Esophagus mucosa (tissue), 1 donor: ENCODE measurements around the gene FXYD7. TPM values are rescaled to one million over a fixed set of nuclear protein-coding genes. Genes with fewer than 3 reads are reported as not detected.
A peak's percentile ranks its signal among the peaks of the same experiment; 100 is the strongest.

Source experiments
- ATAC-seq: fragments of 200-7000 bp; cut with Tn5 transposase; one replicate; pipeline ENCODE4 v1.9.1; 2020
- total RNA-seq: library from RNA; stranded (reverse); gene quantifications from one replicate; pipeline ENCODE4 v1.2.4, GENCODE V29; 2023
- donor health status: DM: yes; HTN: yes; CAD: no.

Gene FXYD7
- total RNA-seq, 1 donor from 2014 or later = not detected

DNA sequence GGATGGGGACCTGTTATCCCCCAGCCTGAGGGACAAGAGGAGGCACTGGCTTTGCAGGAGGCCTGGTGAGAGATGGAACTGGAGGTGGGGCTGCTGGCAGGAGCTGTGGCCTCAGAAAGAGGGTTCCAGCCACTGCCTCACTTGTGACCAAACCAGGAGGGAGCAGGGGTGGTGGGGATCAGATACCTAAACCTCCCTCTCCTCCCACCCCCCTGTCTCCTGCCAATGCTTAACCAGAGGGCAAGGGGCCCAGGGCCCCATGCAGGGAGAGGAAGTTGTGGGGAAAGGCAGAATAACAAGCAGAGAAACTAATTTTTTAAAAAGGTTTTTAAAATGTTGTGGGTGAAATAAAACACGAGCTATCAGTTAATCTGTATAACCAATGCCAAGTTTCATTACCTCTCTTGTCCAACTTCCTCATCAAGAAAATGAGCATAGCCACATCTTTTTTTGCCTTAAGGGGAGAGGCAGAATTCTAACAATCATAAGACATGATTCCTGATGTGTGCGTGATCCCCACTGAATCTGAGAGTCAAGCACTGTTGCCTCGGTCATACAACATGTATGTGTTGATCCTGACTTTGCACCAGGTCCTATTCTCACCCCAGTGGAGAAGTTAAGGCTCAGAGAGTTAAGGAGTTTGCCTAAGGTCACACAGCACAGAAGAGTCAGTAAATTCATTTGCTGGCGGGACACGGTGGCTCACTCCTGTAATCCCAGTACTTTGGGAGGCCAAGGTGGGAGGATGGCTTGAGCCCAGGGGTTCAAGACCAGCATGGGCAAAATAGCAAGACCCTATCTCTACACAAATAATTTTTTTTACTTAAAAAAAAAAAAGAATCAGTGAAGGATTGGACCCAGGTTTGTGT lies 24.4 kb downstream of the FXYD7 start:
- ATAC-seq = no peak

DNA sequence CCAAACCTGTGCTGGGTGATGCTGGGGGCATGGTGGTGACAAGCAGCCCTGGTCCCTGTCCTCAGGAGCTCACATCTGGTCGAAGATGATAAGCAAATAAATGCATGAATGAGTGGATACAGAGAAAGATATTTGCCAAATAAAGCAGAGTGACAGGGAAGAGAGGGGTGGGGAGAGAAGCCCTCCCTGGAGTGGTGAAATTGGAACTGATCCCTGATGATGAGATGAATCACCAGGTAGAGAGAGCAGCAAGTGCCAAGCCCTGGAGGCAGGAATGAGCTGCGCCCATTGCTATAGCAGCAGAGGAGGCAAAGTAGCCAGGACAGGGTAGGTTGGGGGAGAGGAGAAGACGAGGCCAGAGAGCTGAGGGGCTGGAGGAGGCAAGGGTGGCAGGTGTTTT lies 25.1 kb downstream of the FXYD7 start:
- ATAC-seq = peak; percentile 55

DNA sequence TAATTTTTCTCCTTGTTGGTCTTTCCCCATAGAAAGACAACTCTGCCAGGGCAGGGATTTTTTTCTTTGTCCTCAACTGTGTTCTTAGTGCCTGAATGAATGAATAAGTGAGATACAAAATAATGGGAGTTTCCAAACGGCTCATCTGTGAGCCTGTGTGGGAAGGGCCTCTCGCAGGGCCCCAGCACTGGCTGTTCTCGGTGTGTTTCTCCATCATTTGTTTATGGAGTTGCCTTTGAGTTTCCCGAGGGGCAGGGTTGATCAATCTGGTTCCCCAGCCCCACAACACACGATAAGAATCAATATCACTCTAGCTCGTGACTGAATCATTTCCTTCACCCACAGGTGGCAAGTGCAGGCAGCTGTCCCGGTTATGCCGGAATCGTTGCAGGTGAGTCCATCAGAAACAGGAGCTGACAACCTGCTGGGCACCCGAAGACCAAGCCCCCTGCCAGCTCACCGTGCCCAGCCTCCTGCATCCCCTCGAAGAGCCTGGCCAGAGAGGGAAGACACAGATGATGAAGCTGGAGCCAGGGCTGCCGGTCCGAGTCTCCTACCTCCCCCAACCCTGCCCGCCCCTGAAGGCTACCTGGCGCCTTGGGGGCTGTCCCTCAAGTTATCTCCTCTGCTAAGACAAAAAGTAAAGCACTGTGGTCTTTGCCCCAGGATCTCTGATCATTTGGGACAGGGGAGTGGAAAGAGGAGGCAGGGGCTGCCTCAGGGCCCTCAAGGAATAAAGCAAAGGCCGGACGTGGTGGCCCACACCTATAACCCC lies 26.4 kb downstream of the FXYD7 start:
- ATAC-seq = no peak

DNA sequence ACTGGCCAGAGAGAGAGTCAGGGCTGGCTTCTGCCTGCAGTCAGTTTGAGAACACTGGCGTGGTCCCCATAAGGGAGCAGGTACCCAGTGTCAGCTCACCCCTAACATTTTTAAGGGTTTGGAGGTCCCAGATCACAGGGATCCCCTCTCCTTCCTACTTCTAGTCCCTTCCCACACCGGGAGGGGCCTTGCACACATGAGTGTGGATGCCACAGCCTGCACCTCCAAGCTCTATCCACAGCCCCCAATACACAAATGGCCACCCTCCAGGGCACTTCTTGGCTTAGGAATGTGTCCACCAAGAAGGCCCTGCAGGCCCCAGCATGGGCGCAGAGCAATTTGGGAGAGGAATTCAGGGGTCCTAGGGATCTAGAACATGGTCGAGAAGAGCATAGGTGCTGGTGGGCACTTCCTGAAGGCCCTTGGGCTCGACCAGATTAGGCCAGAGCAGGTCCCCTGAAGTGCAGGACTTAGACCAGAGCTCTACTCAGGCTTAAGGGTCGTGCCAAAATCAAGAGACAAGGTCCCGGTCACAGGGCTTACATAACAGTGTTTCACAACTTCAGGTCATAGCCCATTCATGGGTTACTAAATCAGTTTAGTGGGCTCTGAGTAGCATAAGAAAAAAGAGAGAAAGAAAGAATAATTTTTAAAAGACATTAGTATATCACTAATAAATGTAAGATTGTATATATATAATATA lies 27.5 kb downstream of the FXYD7 start:
- no peak for ATAC-seq

DNA sequence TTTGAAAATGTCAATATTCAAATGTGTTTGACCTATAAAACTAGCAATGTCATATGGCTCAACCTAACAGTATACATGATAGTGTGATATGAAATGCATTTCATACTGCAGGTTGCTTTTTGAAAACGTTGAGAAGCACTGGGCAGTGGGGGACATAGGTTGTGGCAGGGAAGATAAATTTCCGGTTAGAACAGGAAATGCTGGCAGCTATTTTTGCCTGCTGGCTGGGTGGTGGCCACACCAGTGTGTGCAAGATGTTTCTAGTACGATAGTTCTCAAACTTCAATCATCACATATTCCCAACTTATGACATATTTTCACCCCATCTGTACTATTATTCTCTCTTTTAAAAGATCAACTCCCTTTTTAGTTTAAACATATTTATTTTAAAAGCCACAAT lies 28.7 kb downstream of the FXYD7 start:
- ATAC-seq = no peak

DNA sequence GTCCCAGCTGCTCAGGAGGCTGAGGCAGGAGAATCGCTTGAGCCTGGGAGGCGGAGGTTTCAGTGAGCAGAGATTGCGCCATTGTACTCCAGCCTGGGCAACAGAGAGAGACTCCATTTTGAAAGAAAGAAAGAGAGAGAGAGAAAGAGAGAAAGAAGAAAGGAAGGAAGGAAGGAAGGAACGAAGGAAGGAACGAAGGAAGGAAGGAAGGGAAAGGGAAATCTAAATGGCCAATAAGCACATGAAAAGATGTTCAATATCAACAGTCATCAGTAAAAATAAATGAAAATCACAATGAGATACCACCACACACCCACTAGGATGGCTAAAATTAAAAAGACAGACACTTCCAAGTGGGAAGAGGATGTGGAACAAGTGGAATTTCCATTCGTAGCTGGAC lies 31.2 kb downstream of the FXYD7 start:
- no peak for ATAC-seq

DNA sequence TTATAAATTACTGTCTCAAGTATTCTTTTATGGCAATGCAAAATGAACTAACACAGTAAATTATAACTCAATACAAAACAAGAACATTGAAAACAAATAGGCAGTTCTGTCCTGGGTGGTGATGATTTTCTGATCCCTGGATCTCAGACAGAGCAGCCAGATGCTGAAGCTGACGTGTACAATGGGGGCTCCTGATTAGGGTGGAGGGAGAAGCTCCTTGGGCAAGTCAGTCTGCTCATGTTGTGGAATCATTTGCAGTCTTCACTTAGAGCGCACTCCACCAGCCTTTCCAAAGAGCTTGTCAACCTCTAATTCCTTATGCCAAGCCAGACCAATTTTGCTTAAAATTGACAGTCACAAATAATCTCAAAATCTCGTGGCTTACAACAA lies 33.1 kb downstream of the FXYD7 start:
- no peak for ATAC-seq

DNA sequence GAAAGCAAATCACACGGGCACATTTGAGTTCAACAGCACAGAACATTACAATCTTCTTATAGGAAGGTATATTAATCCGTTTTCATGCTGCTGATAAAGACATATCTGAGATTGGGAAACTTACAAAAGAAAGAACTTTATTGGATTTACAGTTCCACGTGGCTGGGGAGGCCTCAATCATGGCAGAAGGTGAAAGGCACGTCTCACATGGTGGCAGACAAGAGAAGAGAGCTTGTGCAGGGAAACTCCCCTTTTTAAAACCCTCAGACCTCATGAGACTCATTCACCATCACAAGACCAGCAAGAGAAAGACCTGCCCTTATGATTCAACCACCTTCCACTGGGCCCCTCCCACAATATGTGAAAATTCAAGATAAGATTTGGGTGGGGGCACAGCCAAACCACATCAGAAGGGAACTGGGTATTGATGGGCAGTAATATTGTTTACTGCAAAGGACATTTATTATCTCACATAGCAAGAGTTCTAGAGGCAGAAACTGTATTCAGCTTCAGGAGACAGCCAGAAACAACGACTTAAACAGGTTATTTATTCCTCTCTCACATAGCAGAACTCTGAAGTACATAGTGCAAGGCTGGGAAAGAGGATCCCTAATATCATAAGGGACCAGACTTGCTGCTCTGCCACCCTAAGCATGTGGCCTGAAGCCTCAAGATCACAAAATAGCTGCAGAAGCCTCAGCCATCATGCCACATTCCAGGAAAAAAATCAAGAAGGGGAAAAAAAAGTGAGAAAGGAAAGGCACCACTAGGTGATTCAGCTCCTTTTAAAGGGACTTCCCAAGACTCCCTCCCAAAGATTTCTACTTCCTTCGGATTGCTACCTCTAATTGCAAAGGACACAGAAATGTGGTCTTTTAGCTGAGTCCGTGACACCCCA lies 34.6 kb downstream of the FXYD7 start:
- no peak for ATAC-seq

DNA sequence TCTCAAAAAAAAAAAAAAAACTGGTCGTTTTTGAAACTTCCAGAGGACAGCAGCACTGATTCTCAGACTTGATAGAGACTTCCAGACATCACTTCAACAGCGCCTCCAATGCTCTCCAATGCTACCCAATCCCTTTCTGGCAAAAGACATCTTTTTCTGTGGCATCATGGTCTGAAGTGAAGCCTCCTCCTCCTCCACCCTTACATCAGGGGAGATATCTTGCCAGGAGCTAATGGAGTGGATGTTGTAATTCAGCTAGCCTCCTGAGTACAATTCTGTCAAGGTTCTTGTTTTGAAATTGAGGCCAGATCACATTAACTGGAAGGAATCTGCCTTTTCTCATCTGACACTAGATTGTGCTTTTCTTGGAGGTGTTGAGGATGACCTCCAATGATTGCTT lies 35.6 kb downstream of the FXYD7 start:
- ATAC-seq = no peak

DNA sequence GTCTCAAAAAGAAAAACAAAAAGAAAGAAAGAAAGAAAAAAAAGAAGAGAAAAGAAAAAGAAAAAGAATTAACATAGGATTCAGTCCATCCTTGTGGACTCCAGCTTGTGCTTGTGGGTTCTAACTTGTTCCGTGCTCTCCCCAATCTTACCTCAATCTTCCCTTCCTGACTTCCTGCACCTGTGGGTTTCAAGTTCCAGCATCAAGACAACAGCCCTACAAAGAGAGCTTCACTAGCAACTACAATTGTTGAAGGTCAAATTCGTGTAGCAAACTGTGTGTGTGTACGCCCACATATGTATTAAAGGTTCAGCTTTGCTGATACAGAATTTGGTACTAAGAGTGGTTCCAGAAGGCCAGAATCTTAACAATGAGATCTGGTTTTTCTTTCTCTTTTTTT lies 36.8 kb downstream of the FXYD7 start:
- no peak for ATAC-seq

DNA sequence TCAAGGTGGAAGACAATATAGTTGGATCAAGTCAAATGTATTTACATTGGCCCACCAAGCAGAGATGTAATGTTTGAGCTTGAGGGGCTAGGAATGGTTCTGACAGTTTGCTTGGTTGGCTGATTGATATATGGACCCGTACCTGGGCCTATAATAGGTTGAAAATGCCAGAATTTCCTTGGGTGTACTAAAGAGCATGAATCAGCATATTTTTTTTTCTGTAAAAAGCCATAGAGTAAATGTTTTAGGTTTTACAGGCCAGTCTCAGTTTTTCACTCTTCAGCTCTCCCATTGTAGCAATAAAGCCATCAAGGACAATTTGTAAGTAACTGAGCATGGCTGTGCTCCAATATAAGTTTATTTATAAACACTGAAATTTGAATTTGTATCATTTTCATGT lies 38.3 kb downstream of the FXYD7 start:
- ATAC-seq = no peak

DNA sequence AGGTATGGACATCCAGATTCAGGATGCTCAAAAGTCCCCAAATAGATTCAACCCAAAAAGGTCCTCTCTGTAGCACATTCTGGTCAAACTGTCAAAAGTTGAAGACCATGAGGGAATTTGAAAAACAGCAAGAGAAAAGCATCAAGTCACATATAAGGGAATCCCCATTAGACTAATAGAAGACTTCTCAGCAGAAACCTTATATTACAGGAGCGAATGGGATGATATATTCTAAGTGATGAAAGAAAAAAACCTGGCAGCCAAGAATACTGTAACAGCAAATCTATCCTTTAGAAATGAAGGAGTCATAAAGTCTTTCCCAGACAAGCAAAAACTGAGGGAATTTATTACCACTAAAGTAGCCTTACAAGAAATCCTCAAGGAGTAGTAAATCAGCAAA lies 41.2 kb downstream of the FXYD7 start:
- no peak for ATAC-seq

DNA sequence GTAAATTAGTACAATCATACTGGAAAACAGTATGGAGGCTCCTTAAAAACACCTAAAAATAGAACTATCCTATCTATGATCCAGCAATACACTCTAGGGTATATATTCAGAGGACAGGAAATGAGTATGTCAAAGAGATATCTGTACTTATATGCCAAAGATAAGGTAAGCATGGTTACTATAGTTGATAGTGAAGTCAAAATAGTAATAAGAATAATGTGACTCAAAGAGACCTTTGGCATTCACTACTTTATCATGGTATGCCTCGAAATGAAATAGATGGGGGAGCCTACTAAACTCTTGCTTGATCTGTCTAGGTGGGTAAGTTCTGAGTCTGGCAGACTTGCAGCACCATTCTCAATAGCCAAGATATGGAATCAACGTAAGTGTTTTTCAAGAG lies 41.8 kb downstream of the FXYD7 start:
- ATAC-seq = no peak

DNA sequence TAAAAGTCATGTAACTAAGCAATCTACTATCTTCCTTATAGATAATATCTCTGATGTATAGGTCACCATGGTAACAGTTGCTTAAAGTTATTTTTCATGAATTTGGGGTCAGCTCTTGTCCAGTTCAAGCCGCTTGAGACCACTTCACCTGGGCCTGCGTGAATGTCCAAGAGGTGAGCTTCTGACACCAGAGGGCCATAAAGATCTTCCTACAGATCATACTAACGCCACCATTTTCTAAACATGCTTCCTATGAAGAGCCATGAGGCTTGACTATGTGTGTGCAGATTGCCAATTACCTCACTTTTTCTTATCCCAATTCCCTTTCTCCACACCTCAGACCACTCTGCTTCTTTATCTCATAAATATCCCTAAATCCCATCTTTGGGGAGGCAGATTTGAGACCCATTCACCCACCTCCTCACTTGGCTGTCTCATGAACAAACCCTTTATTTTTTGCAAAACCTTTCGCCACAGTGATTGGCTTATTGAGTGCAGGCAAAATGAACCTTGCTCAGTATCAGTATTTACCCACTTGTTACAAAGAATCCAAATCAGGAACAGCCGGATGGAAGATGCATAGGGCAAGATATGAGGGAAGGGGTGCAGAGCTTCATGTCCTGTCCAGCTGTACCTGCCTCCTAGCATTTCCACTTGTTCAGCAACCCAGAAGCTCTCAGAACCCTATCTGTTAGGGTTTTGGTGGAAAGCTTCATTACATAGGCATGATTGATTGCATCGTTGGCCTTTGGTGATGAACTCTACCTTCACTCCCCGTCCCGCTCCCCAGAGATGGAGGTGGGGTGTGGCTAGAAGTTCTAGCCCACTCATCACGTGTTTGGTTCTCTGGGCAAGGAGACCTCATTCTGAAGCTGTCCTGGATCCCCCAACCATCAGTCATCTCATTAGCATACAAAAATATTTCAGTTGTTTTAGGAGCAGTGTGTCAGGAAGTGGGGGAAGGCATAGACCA lies 51.2 kb downstream of the FXYD7 start:
- ATAC-seq = no peak

DNA sequence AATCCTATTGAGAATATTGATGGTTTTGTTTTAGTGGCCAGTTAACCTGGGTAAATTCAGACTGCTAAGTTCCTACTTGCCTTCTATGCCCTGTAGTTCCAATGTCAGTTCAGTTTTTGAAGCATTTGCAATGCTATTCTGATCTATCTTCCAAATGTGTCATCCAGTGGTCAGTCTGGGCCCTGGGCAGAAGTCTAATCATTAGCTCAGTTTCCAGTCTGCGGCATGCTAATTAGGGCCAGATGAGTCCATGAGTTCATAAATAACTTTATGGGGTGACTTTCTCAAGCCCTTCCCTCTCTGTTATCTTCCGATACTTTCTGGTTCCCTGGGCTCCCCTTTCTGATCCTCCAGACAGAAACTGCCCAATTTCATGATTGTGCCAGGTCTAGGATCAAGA lies 52.8 kb downstream of the FXYD7 start:
- ATAC-seq = no peak

DNA sequence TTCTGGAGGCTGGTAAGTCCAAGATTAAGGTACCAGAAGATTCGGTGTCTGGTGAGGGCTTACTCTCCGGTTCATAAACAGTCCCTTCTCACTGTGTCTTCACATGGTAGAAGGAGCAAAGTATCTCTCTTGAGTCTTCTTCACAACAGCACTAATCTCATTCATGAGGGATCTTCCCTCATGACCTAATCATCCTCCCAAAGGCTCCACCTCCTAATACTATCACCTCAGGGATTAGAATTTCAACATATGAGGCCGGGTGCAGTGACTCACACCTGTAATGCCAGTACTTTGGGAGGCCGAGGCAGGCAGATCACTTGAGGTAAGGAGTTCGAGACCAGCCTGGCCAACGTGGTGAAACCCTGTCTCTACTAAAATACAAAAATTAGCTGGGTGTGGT lies 53.8 kb downstream of the FXYD7 start:
- ATAC-seq = peak; percentile 67

DNA sequence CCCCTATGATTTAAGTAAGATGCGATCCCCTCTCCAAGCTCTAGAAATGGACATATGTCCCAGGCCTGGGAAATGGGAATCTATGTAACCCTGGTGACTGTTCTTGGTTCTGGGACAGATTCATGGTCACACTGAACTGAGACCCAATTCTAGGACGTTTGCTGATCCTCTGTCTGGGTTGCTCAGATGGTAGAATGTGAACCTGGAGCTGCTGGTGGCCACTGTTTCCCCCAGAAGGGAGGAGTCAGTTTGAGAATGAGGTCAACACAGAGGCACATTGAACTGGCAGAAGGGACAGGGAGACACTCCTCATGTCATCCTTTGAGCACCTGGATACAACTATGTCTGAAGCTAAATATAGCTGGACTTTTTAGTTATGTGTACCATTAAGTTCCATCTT lies 56.4 kb downstream of the FXYD7 start:
- ATAC-seq = no peak

DNA sequence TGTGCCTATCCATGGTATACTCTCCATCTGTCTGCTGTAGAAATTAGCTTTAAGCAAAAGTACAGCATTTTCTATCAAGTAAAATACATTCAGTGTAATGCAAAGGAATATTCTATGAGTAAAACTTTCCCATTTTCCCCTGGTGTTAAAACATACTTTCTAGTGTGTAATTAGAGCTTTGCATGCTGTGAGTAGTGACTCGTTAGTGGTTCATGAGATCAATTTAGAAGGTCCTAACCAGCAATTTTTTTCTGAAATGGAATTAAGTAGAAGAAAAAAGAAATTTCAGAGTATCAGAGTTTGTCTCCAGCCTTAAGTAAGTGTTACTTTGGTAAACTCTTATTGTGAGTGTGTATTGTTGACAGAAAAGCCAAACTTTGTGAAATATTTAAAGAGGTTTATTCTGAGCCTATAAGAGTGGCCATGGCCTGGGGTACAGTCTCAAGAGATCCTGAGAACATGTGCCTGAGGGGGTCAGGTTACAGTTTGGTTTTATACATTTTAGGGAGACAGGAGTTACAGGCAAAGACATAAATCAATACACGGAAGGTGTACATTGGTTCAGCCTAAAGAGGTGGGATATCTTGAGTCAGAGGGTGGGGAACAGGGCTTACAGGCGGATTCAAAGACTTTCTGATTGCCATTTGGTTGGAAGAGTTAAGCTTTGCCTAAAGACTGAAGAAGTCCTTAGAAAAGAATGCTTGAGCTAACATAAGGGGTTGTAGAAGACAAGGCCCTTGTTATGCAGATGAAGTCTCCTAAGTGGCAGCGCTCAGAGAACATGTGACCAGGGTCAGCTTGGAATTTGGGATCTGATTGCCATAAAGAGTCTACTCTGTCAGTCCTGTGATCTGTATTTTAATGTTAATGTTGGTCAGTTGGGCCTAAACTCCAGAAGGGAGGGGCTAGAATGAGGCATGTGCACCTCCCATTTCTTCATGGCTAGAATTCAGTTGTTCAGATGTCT lies 60.0 kb downstream of the FXYD7 start:
- no peak for ATAC-seq
